H1 (cell line): ENCODE results near the gene MMD. TPM values are rescaled to one million over a fixed set of nuclear protein-coding genes. Genes with fewer than 3 reads are reported as not detected.

Source experiments
- CTCF ChIA-PET: fragments of 300-600 bp; sonication (Branson Sonifier 250); formaldehyde crosslinking; loops from one replicate; lab custom pipeline; 2021; ENCODE audit not compliant: partially characterized antibody; lab: Charles Lee
- POLR2A ChIA-PET: fragments of 300-600 bp; sonication (Branson Sonifier 250); formaldehyde crosslinking; loops from one replicate; lab custom pipeline; 2021; ENCODE audit warnings: inconsistent platforms; ENCODE audit not compliant: partially characterized antibody; lab: Charles Lee
- DNase-seq, 2 experiments: peaks; one replicate each; pipeline versions ENCODE4 v3.0.0 to v3.0.0-alpha.2; 2010 to 2022; ENCODE audit warnings: low spot score in 2 of 2, low read depth in 1 of 2, mixed read lengths in 1 of 2
- FAIRE-seq: peaks from 2 replicates; lab custom pipeline; 2011; peaks lifted over from hg19 to GRCh38; lab: Jason Lieb, UNC
- H2AFZ ChIP-seq: 2 replicates; pipeline ENCODE4 v1.8.1; 2012; ENCODE audit warnings: low read length, inconsistent platforms
- H2AK5ac ChIP-seq: 2 replicates; pipeline ENCODE4 v1.6.1; 2013; ENCODE audit warnings: low read depth, low read length
- H2BK120ac ChIP-seq: replicated peaks from 2 replicates; pipeline ENCODE3; 2013; ENCODE audit warnings: low read depth, low read length, inconsistent platforms
- H2BK12ac ChIP-seq: 2 replicates; pipeline ENCODE4 v1.6.1; 2013; ENCODE audit warnings: low read depth, low read length
- H2BK15ac ChIP-seq: 2 replicates; pipeline ENCODE4 v1.6.1; 2013; ENCODE audit warnings: low read length
- H2BK20ac ChIP-seq: 2 replicates; pipeline ENCODE4 v1.6.1; 2013; ENCODE audit warnings: low read length
- H2BK5ac ChIP-seq: 2 replicates; pipeline ENCODE4 v1.6.1; 2013; ENCODE audit warnings: low read depth, low read length
- H3K14ac ChIP-seq: 2 replicates; pipeline ENCODE4 v1.6.1; 2013; ENCODE audit warnings: inconsistent platforms; ENCODE audit not compliant: insufficient read length
- H3K18ac ChIP-seq: 2 replicates; pipeline ENCODE4 v1.6.1; 2013; ENCODE audit warnings: low read length; ENCODE audit errors: extremely low read depth
- H3K23ac ChIP-seq: 2 replicates; pipeline ENCODE4 v1.6.1; 2013; ENCODE audit warnings: inconsistent platforms; ENCODE audit not compliant: insufficient read length
- H3K23me2 ChIP-seq: 2 replicates; pipeline ENCODE4 v1.6.1; 2013; ENCODE audit warnings: low read depth, low read length
- H3K27ac ChIP-seq: 2 replicates; pipeline ENCODE4 v1.6.1; 2011; ENCODE audit warnings: low read depth, low read length, inconsistent platforms
- H3K27me3 ChIP-seq, 4 experiments: replicated peaks in 1 of 4; 1 replicate in 1 of 4; 2 replicates in 3 of 4; pipeline versions ENCODE4 v1.6.1 to v1.8.1; 2011 to 2013; ENCODE audit warnings: low read length in 3 of 4, mild to moderate bottlenecking in 3 of 4, inconsistent platforms in 2 of 4, mixed read lengths in 2 of 4, moderate library complexity in 1 of 4; ENCODE audit not compliant: control insufficient read depth in 3 of 4, insufficient read depth in 3 of 4; ENCODE audit errors: extremely low read depth in 1 of 4
- H3K36me3 ChIP-seq, 4 experiments: 2 replicates each; pipeline versions ENCODE4 v1.6.1 to v1.8.1; 2011 to 2013; ENCODE audit warnings: mild to moderate bottlenecking in 4 of 4, low read length in 3 of 4, moderate library complexity in 2 of 4, control low read depth in 1 of 4, inconsistent platforms in 1 of 4; ENCODE audit not compliant: insufficient read depth in 4 of 4, control insufficient read depth in 2 of 4
- H3K4ac ChIP-seq: replicated peaks from 2 replicates; pipeline ENCODE3; 2013; ENCODE audit warnings: low read length, low read depth, mixed read lengths, inconsistent platforms; ENCODE audit not compliant: insufficient read length
- H3K4me1 ChIP-seq, 4 experiments: replicated peaks in 1 of 4; 1 replicate in 1 of 4; 2 replicates in 3 of 4; pipeline versions ENCODE4 v1.6.1 to v1.8.1; 2011 to 2013; ENCODE audit warnings: low read length in 3 of 4, inconsistent platforms in 2 of 4, mixed read lengths in 1 of 4; ENCODE audit not compliant: insufficient read depth in 4 of 4, control insufficient read depth in 3 of 4
- H3K4me2 ChIP-seq, 2 experiments: 2 replicates each; pipeline versions ENCODE4 v1.6.1 to v1.8.1; 2011 to 2013; ENCODE audit warnings: low read depth in 2 of 2, low read length in 2 of 2, control low read depth in 1 of 2, inconsistent platforms in 1 of 2, mild to moderate bottlenecking in 1 of 2; ENCODE audit not compliant: insufficient read depth in 1 of 2
- H3K4me3 ChIP-seq, 4 experiments: fragments of 200-600, 300-600 bp in 1 of 4; sonication (generic), shearing (Covaris generic), sonication (Bioruptor Twin) in 1 of 4; 2 replicates each; pipeline versions ENCODE4 v1.5.1 to v1.8.1; 2011 to 2016; ENCODE audit warnings: low read length in 4 of 4, low read depth in 3 of 4, control low read depth in 2 of 4, inconsistent platforms in 2 of 4, mild to moderate bottlenecking in 2 of 4, mixed read lengths in 1 of 4, moderate library complexity in 1 of 4; ENCODE audit not compliant: insufficient read depth in 2 of 4; ENCODE audit errors: extremely low read depth in 1 of 4
- H3K56ac ChIP-seq: replicated peaks from 2 replicates; pipeline ENCODE3; 2013; ENCODE audit warnings: low read depth, mild to moderate bottlenecking, mixed read lengths, low read length, inconsistent platforms; ENCODE audit not compliant: insufficient read length
- H3K79me1 ChIP-seq: 2 replicates; pipeline ENCODE4 v1.6.1; 2013; ENCODE audit warnings: low read depth, low read length, control low read depth
- H3K79me2 ChIP-seq, 2 experiments: 2 replicates each; pipeline versions ENCODE4 v1.6.1 to v1.8.1; 2012 to 2013; ENCODE audit warnings: low read length in 2 of 2, mild to moderate bottlenecking in 2 of 2, inconsistent platforms in 1 of 2; ENCODE audit not compliant: insufficient read depth in 2 of 2, control insufficient read depth in 1 of 2
- H3K9ac ChIP-seq, 4 experiments: replicated peaks in 1 of 4; 1 replicate in 1 of 4; 2 replicates in 3 of 4; pipeline versions ENCODE4 v1.6.1 to v1.8.1; 2011 to 2013; ENCODE audit warnings: low read depth in 3 of 4, low read length in 3 of 4, control low read depth in 2 of 4, mild to moderate bottlenecking in 2 of 4, moderate library complexity in 2 of 4, inconsistent platforms in 1 of 4; ENCODE audit errors: extremely low read depth in 1 of 4
- H3K9me3 ChIP-seq, 2 experiments: 2 replicates each; pipeline versions ENCODE4 v1.6.1 to v1.8.1; 2012 to 2013; ENCODE audit warnings: mild to moderate bottlenecking in 2 of 2, moderate library complexity in 2 of 2, control low read depth in 1 of 2, inconsistent platforms in 1 of 2, low read depth in 1 of 2, low read length in 1 of 2, mixed read lengths in 1 of 2; ENCODE audit not compliant: insufficient read depth in 2 of 2
- H4K20me1 ChIP-seq, 2 experiments: replicated peaks in 1 of 2; 2 replicates each; pipeline versions ENCODE3 to v1.8.1; 2011 to 2013; ENCODE audit warnings: inconsistent platforms in 2 of 2, low read length in 2 of 2, mild to moderate bottlenecking in 1 of 2; ENCODE audit not compliant: insufficient read depth in 2 of 2, control insufficient read depth in 1 of 2
- H4K5ac ChIP-seq: 2 replicates; pipeline ENCODE4 v1.6.1; 2013; ENCODE audit warnings: low read length, low read depth, mixed read lengths, inconsistent platforms; ENCODE audit not compliant: insufficient read length
- H4K8ac ChIP-seq: 2 replicates; pipeline ENCODE4 v1.8.0; 2013; ENCODE audit warnings: mild to moderate bottlenecking, moderate library complexity, low read length, inconsistent platforms; ENCODE audit not compliant: insufficient read depth; ENCODE audit errors: extremely low read depth
- H4K91ac ChIP-seq: replicated peaks from 2 replicates; pipeline ENCODE3; 2013; ENCODE audit warnings: low read length, mixed read lengths, inconsistent platforms; ENCODE audit not compliant: insufficient read length
- GABPA ChIP-seq: IDR thresholded peaks from 2 replicates; pipeline ENCODE4 v1.6.1; 2011; ENCODE audit warnings: mild to moderate bottlenecking, low read length, moderate library complexity, borderline replicate concordance; ENCODE audit not compliant: insufficient read depth
- GTF2F1 ChIP-seq: IDR thresholded peaks from 2 replicates; pipeline ENCODE4 v1.6.1; 2012; ENCODE audit warnings: low read depth, low read length, improper control_type of control experiment, borderline replicate concordance
- PHF8 ChIP-seq: fragments of 200-600 bp; sonication (generic); conservative IDR thresholded peaks from 2 replicates; pipeline ENCODE4 v1.7.1; 2012; ENCODE audit warnings: low read depth, mild to moderate bottlenecking, inconsistent platforms, low read length, moderate library complexity
- TAF1 ChIP-seq: IDR thresholded peaks from 2 replicates; pipeline ENCODE4 v1.6.1; 2011; ENCODE audit warnings: mild to moderate bottlenecking, low read depth, low read length
- TBP ChIP-seq: IDR thresholded peaks from 2 replicates; pipeline ENCODE4 v1.6.1; 2011; ENCODE audit warnings: low read depth, low read length, improper control_type of control experiment
- WGBS, 2 experiments: shearing (Covaris generic) in 1 of 2; methylation state at CpG; one replicate each; pipeline versions ENCODE4 v1.1.6 to v1.1.7; 2013 to 2015; ENCODE audit warnings: low lambda C conversion rate in 2 of 2, mixed read lengths in 2 of 2, inconsistent platforms in 1 of 2, low coverage in 1 of 2, missing lambda C conversion rate in 1 of 2; ENCODE audit not compliant: insufficient replicate concordance in 2 of 2, insufficient coverage in 1 of 2, insufficient read length in 1 of 2; ENCODE audit errors: extremely low coverage in 1 of 2, missing lambda C conversion rate in 1 of 2; 5-methylcytosine and 5-hydroxymethylcytosine counted together
- polyA plus RNA-seq, 7 experiments: library from polyadenylated mRNA; depleted of rRNA in 3 of 7; stranded (reverse) in 5 of 7; unstranded in 2 of 7; fragments of >200 nt in 5 of 7; fragments of 200-250 nt in 2 of 7; gene quantifications; 1 replicate in 5 of 7; 2 replicates in 1 of 7; 4 replicates in 1 of 7; pipeline versions ENCODE4 v1.2.1 to v1.2.3, GENCODE V29; 2011 to 2013; ENCODE audit warnings: missing spikeins in 2 of 7, mixed read lengths in 2 of 7
- total RNA-seq: library from RNA; stranded (reverse); fragmentation: NEBNext Ultra II Directional; extraction: Animal tissue kit (Norgen Biotek cat#: 25700); gene quantifications from 2 replicates; pipeline ENCODE4 v1.2.1, GENCODE V29; 2021

MMD gene
- total and polyA plus RNA-seq, 2 of the 8 experiments (the other 6 are each of a cell fraction or from before 2014, with no cell fraction given): 28.2 to 37.8 TPM

DNA sequence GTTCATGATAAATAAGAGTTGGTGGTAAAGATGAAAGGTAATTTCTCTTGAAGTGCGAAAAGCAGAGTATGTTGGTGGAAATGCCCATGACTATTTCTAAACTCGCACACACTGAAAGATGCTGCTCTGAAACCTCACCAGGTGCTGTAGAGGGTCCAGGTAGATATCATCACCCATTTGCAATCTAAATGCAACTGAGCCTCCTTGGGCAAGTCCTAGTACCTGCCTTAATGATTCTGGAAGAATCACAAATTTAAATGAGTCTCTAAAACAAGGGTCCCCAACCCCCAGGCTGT, 5.9 kb upstream of the MMD start:
- no peak for TF ChIP-seq PHF8
- TF ChIP-seq GABPA: no peak
- TF ChIP-seq TBP: no peak
- TF ChIP-seq TAF1: no peak
- no peak for TF ChIP-seq GTF2F1
- H2AFZ ChIP-seq: no peak overlapping the region
- H2BK20ac ChIP-seq: no peak overlapping the region
- H3K79me1 ChIP-seq: no peaks in the 10 kb centered on the region
- POLR2A ChIA-PET: no interaction called here
- no peak overlapping the region for H3K9ac ChIP-seq
- WGBS, 2 experiments: 94% methylated on average over 2 of the region's 2 CpGs; no CpG with 5 or more reads in 1 of the 2 experiments
- no peaks in the 10 kb centered on the region for H3K23me2 ChIP-seq
- no peak overlapping the region for H2AK5ac ChIP-seq
- H3K18ac ChIP-seq: no peak overlapping the region
- no peaks in the 10 kb centered on the region for H3K79me2 ChIP-seq
- H3K4ac ChIP-seq: no peak overlapping the region
- H3K36me3 ChIP-seq: no peaks in the 10 kb centered on the region
- H4K20me1 ChIP-seq: no peaks in the 10 kb centered on the region
- H4K5ac ChIP-seq: no peak overlapping the region
- no peak overlapping the region for H3K56ac ChIP-seq
- H2BK120ac ChIP-seq: no peak overlapping the region
- H3K23ac ChIP-seq: no peak overlapping the region
- no peak overlapping the region for H3K4me2 ChIP-seq
- no peak overlapping the region for H2BK5ac ChIP-seq
- FAIRE-seq: no peak
- no peak overlapping the region for H3K4me3 ChIP-seq
- no peak overlapping the region for H2BK15ac ChIP-seq
- no peak overlapping the region for H3K14ac ChIP-seq
- H4K8ac ChIP-seq: no peak overlapping the region
- no peaks in the 10 kb centered on the region for H3K4me1 ChIP-seq
- H4K91ac ChIP-seq: no peak overlapping the region
- H3K27ac ChIP-seq: no peak overlapping the region
- CTCF ChIA-PET: no interaction called here
- no peaks in the 10 kb centered on the region for H3K9me3 ChIP-seq
- no peaks in the 10 kb centered on the region; a peak in 1 of 7 replicates for H3K27me3 ChIP-seq
- DNase-seq: no peak
- H2BK12ac ChIP-seq: no peak overlapping the region
